Mucosa of rectum (tissue), 2 donors: ENCODE data around the gene ADD3.

Experiments used
- H3K27ac ChIP-seq, 2 donors: one replicate each; pipeline ENCODE4 v1.7.0; 2013; ENCODE audit warnings: inconsistent platforms in 2 of 2, low read depth in 2 of 2, low read length in 2 of 2
- H3K27me3 ChIP-seq, 2 donors: one replicate each; pipeline ENCODE4 v1.7.0; 2013; ENCODE audit warnings: low read length in 2 of 2; ENCODE audit not compliant: control insufficient read depth in 2 of 2, insufficient read depth in 2 of 2
- H3K36me3 ChIP-seq, 2 donors: one replicate each; pipeline ENCODE4 v1.7.0; 2013; ENCODE audit warnings: low read length in 2 of 2; ENCODE audit not compliant: control insufficient read depth in 2 of 2, insufficient read depth in 2 of 2
- H3K4me1 ChIP-seq, 2 donors: one replicate each; pipeline ENCODE4 v1.7.0; 2013; ENCODE audit warnings: low read length in 2 of 2, mild to moderate bottlenecking in 1 of 2; ENCODE audit not compliant: control insufficient read depth in 2 of 2, insufficient read depth in 2 of 2
- H3K4me3 ChIP-seq, 2 donors: one replicate each; pipeline ENCODE4 v1.7.0; 2013; ENCODE audit warnings: low read length in 2 of 2
- H3K9ac ChIP-seq, 2 donors: one replicate each; pipeline ENCODE4 v1.7.0; 2013; ENCODE audit warnings: low read length in 2 of 2, low read depth in 1 of 2, mild to moderate bottlenecking in 1 of 2
- H3K9me3 ChIP-seq, 2 donors: one replicate each; pipeline ENCODE4 v1.7.0; 2013; ENCODE audit warnings: low read length in 2 of 2; ENCODE audit not compliant: control insufficient read depth in 2 of 2
- donor health status: healthy.
- donor health status: Normal muscosa, but diverticular disease.

The ADD3 gene, protein sequence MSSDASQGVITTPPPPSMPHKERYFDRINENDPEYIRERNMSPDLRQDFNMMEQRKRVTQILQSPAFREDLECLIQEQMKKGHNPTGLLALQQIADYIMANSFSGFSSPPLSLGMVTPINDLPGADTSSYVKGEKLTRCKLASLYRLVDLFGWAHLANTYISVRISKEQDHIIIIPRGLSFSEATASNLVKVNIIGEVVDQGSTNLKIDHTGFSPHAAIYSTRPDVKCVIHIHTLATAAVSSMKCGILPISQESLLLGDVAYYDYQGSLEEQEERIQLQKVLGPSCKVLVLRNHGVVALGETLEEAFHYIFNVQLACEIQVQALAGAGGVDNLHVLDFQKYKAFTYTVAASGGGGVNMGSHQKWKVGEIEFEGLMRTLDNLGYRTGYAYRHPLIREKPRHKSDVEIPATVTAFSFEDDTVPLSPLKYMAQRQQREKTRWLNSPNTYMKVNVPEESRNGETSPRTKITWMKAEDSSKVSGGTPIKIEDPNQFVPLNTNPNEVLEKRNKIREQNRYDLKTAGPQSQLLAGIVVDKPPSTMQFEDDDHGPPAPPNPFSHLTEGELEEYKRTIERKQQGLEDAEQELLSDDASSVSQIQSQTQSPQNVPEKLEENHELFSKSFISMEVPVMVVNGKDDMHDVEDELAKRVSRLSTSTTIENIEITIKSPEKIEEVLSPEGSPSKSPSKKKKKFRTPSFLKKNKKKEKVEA

DNA sequence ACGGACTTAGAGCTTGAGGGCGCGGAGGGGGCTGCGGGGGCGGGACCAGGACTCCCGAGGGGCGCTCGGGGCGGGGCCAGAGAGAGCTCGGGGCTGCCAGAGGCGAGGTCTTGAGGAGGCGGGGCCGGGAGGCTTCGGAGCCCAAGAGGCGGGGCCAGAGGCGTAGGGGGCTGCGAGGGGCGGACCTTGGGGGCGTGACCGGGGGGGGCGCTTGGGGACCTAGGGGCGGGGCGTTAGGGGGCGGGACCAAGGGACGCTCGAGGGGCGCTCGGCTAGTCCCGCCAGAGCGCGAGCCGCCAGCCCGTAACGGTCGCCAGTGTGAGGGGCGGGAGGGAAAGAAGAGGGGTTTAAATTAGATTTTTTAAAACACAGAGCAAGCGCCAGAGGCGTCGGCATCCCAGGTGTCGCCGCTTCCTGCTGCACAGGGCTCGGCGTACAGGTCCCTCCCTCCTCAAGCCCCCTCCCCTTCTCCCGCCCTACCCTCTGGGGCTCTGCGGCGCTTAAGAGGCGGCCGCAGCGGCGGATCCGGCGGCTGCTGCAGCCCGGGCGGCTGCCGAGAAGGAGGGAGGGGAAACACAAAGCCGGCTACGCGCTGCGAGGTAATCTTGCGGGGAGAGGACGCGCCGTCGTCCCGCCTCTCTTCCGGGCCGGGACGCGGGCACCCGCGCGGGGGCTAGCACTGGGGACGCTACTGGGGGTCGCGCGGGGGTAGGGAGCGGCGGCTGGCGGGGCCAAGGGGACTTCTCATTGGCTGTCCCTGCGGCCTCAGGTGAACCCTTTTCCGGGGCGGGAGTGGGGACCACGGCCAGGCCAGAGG is at the start of gene ADD3:
ADD3 (plus strand) TSS at position 284 of the 817 bp plus-strand sequence. CDS start 92,670 bp downstream, outside the sequence.
- H3K9me3 ChIP-seq, result no peaks in the 10 kb centered on the region
- H3K4me1 ChIP-seq, result peaks cover 32 to 54% of the 10 kb centered on the region in 2 donors
- no peaks in the 10 kb centered on the region for H3K27me3 ChIP-seq
- no peaks in the 10 kb centered on the region for H3K36me3 ChIP-seq
- peak within 1 kb of the TSS; percentile 87 to 91 for H3K27ac ChIP-seq
- H3K9ac ChIP-seq, result peak within 1 kb of the TSS; percentile 86 to 88
- peak within 1 kb of the TSS; percentile 89 to 90 for H3K4me3 ChIP-seq

- Histone ChIP-seq H3K27ac (no peak overlapping the region), H3K4me3 (no peak overlapping the region), H3K9me3 (no peaks in the 10 kb centered on the region), H3K4me1 (peaks cover 0 to 2% of the 10 kb centered on the region in 2 donors), H3K36me3 (no peaks in the 10 kb centered on the region), H3K9ac (no peak overlapping the region), H3K27me3 (no peaks in the 10 kb centered on the region)
Measured at GRCh38 chr10:109958059-109958458, 49.7 kb upstream of the ADD3 start.

GRCh38 chr10:109959259-109960145 is 48.3 kb upstream of the ADD3 start:
- no peak overlapping the region for H3K27ac ChIP-seq

DNA sequence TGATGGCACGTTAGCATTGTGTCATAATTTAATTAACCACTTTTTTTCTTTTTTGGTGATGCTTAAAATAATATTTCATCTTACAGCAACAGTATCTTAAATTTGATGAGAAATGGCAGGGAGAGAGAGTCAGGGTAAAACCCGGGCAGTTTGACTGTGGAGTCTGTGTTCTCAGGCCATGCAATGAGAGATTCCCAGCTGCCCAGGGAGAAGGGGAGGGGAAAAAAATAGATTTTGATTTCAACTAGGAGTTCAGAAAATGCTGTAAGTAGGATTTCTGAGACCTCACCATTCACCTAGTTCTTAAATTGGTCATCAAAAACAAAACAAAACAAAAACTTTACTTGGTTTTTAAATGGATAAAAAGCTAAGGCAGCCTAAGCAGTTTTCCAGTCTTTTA is 47.1 kb upstream of the ADD3 start:
- H3K4me1 ChIP-seq, result peaks cover 0 to 6% of the 10 kb centered on the region in 2 donors

More at GRCh38 chr10:109959259-109960145, 48.3 kb upstream of the ADD3 start:
- Histone ChIP-seq H3K4me1 (no peaks in the 10 kb centered on the region), H3K36me3 (no peaks in the 10 kb centered on the region), H3K9ac (no peak overlapping the region), H3K4me3 (no peak overlapping the region), H3K9me3 (no peaks in the 10 kb centered on the region), H3K27me3 (no peaks in the 10 kb centered on the region)

GRCh38 chr10:109961174-109962001 is 46.4 kb upstream of the ADD3 start:
- H3K9me3 ChIP-seq, result no peaks in the 10 kb centered on the region
- H3K4me1 ChIP-seq, result peaks cover 0 to 6% of the 10 kb centered on the region in 2 donors
- no peaks in the 10 kb centered on the region for H3K36me3 ChIP-seq
- no peaks in the 10 kb centered on the region for H3K27me3 ChIP-seq
- no peak overlapping the region for H3K9ac ChIP-seq
- peak overlapping the region in 1 of 2 donors; percentile 15 for H3K27ac ChIP-seq
- no peak overlapping the region for H3K4me3 ChIP-seq

More for the DNA sequence above, 47.1 kb upstream of the ADD3 start:
- no peaks in the 10 kb centered on the region for H3K27me3 ChIP-seq
- no peak overlapping the region for H3K9ac ChIP-seq
- H3K36me3 ChIP-seq, result no peaks in the 10 kb centered on the region
- no peaks in the 10 kb centered on the region for H3K9me3 ChIP-seq
- H3K4me3 ChIP-seq, result no peak overlapping the region
- H3K27ac ChIP-seq, result no peak overlapping the region

DNA sequence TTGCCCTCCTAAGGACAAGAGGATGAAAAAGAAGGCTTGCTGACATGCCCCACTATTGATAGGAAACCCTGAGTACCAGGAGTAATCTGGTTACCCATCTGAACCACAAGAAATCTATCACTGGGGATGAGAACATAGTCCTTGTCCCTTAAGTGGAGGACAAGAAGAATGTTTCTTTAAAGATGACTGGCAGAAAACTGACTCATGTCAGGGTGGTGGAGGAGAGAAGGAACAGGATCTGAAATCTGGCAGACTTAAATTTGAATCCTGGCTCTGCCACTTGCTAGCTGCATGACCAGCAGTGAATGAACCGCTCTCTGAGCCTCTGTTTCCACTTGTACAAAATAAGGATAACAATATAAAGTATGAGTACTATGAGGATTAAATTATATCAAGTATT is 45.5 kb upstream of the ADD3 start:
- Histone ChIP-seq H3K9ac (no peak overlapping the region), H3K4me1 (peaks cover 3 to 9% of the 10 kb centered on the region in 2 donors), H3K27me3 (no peaks in the 10 kb centered on the region), H3K36me3 (no peaks in the 10 kb centered on the region), H3K4me3 (no peak overlapping the region), H3K27ac (no peak overlapping the region), H3K9me3 (no peaks in the 10 kb centered on the region)

DNA sequence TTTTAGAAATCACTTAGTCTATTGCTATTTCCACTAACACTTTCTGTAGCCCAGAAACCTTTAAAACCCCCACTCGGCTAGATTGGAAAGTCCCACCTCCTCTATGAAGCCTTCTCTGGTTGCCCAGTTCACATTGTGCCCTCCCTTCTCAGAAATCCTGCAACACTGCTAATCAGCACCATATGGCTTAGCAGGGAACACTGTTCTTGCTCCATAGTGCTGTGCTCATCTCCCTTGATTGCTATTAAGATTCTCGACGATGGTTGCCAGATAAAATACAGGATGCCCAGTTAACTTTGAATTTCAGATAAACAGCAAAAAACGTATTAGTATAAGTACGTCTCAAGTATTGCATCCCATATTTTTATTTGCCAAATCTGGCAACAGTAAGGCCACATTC is 44.3 kb upstream of the ADD3 start:
- no peak overlapping the region for H3K9ac ChIP-seq

GRCh38 chr10:109964318-109964717 is 43.5 kb upstream of the ADD3 start:
- no peaks in the 10 kb centered on the region for H3K9me3 ChIP-seq
- no peak overlapping the region for H3K9ac ChIP-seq
- H3K4me3 ChIP-seq, result no peak overlapping the region
- H3K36me3 ChIP-seq, result no peaks in the 10 kb centered on the region
- H3K27me3 ChIP-seq, result no peaks in the 10 kb centered on the region
- no peak overlapping the region for H3K27ac ChIP-seq
- H3K4me1 ChIP-seq, result peaks cover 9 to 23% of the 10 kb centered on the region in 2 donors

More for the DNA sequence above, 44.3 kb upstream of the ADD3 start:
- H3K9me3 ChIP-seq, result no peaks in the 10 kb centered on the region
- peaks cover 4 to 17% of the 10 kb centered on the region in 2 donors for H3K4me1 ChIP-seq
- H3K27me3 ChIP-seq, result no peaks in the 10 kb centered on the region
- no peaks in the 10 kb centered on the region for H3K36me3 ChIP-seq
- no peak overlapping the region for H3K27ac ChIP-seq
- no peak overlapping the region for H3K4me3 ChIP-seq
